GM12878 (cell line): ENCODE measurements around the gene RXYLT1. TPM values are rescaled to one million over a fixed set of nuclear protein-coding genes. Genes with fewer than 3 reads are reported as not detected.

ENCODE experiments used
- ATAC-seq: fragments of 200-7000 bp; cut with Tn5 transposase; 3 replicates; pipeline ENCODE4 v1.9.1; 2020; ENCODE audit warnings: mild to moderate bottlenecking, moderate library complexity
- BruUV-seq: library from RNA; stranded (reverse); fragments of 400-500 nt; replicated peaks from 2 replicates; lab custom pipeline; 2021; lab: Mats Ljungman, UMichigan
- CTCF ChIA-PET: fragments of 300-600 bp; sonication (Branson Sonifier 250); formaldehyde crosslinking; extraction: SDS; loops from one replicate; lab custom pipeline; 2021; ENCODE audit warnings: inconsistent platforms; lab: Yijun Ruan, JAX
- POLR2A ChIA-PET: fragments of 350-600 bp; formaldehyde crosslinking; extraction: SDS; loops from one replicate; lab custom pipeline; 2021; ENCODE audit warnings: inconsistent platforms; lab: Charles Lee
- RAD21 ChIA-PET: fragments of 300-600 bp; sonication (Branson Sonifier 250); formaldehyde crosslinking; loops from one replicate; lab custom pipeline; 2023; ENCODE audit warnings: antibody characterized with exemption; ENCODE audit not compliant: unreplicated experiment; lab: Charles Lee
- SMC1A ChIA-PET: fragments of 300-600 bp; sonication (Branson Sonifier 250); formaldehyde crosslinking; loops from one replicate; lab custom pipeline; 2023; ENCODE audit not compliant: unreplicated experiment, uncharacterized antibody; lab: Charles Lee
- DNase-seq: peaks from one replicate; pipeline ENCODE4 v3.0.0-alpha.2; 2011; ENCODE audit warnings: low read depth, low spot score
- FAIRE-seq: peaks from 3 replicates; lab custom pipeline; 2011; peaks lifted over from hg19 to GRCh38; lab: Jason Lieb, UNC
- H2AFZ ChIP-seq: 2 replicates; pipeline ENCODE4 v1.6.0; 2011; ENCODE audit warnings: low read depth, low read length, control low read depth; ENCODE audit not compliant: control insufficient read depth
- H3K27ac ChIP-seq: 2 replicates; pipeline ENCODE4 v1.5.1; 2011; ENCODE audit warnings: control low read depth; ENCODE audit not compliant: control insufficient read depth, insufficient read depth
- H3K27me3 ChIP-seq, 2 experiments: replicated peaks in 1 of 2; 2 replicates each; pipeline versions ENCODE4 v1.6.0 to v1.6.1; 2011; ENCODE audit warnings: low read length in 1 of 2; ENCODE audit not compliant: control insufficient read depth in 2 of 2, insufficient read depth in 2 of 2
- H3K36me3 ChIP-seq, 2 experiments: 2 replicates each; pipeline ENCODE4 v1.5.1; 2011; ENCODE audit warnings: low read length in 1 of 2; ENCODE audit not compliant: control insufficient read depth in 2 of 2, insufficient read depth in 2 of 2
- H3K4me1 ChIP-seq: 2 replicates; pipeline ENCODE4 v1.6.1; 2011; ENCODE audit warnings: mild to moderate bottlenecking, low read length, moderate library complexity, mixed read lengths; ENCODE audit not compliant: control insufficient read depth, insufficient read depth
- H3K4me2 ChIP-seq: 2 replicates; pipeline ENCODE4 v1.6.0; 2011; ENCODE audit warnings: control low read depth; ENCODE audit not compliant: control insufficient read depth, insufficient read depth
- H3K4me3 ChIP-seq: fragments of 200-600 bp; sonication (generic); 2 replicates; pipeline ENCODE4 v1.5.1; 2016
- H3K79me2 ChIP-seq: 2 replicates; pipeline ENCODE4 v1.6.0; 2011; ENCODE audit warnings: low read length; ENCODE audit not compliant: control insufficient read depth, insufficient read depth
- H3K9ac ChIP-seq: 2 replicates; pipeline ENCODE4 v1.8.0; 2011; ENCODE audit warnings: low read length, control low read depth, mixed read lengths; ENCODE audit not compliant: control insufficient read depth, insufficient read depth
- H3K9me3 ChIP-seq: replicated peaks from 3 replicates; pipeline ENCODE4 v1.5.1; 2011; ENCODE audit warnings: mild to moderate bottlenecking, low read length; ENCODE audit not compliant: control insufficient read depth, insufficient read depth
- H4K20me1 ChIP-seq: 2 replicates; pipeline ENCODE4 v1.6.0; 2011; ENCODE audit not compliant: control insufficient read depth, insufficient read depth
- BMI1 ChIP-seq: fragments of 450-650 bp; IDR thresholded peaks from 2 replicates; pipeline ENCODE4 v1.6.1; 2016; ENCODE audit warnings: mild to moderate bottlenecking, moderate library complexity, borderline replicate concordance
- HCFC1 ChIP-seq: fragments of 150-350 bp; IDR thresholded peaks from 2 replicates; pipeline ENCODE4 v1.6.1; 2014; ENCODE audit warnings: low read length
- HSF1 ChIP-seq: fragments of 150-350 bp; IDR thresholded peaks from 2 replicates; pipeline ENCODE4 v1.6.1; 2014; ENCODE audit warnings: mild to moderate bottlenecking, low read depth, low read length
- NBN ChIP-seq: fragments of 450-650 bp; IDR thresholded peaks from 2 replicates; pipeline ENCODE4 v1.6.1; 2016
- PAX5 ChIP-seq: IDR thresholded peaks from 2 replicates; pipeline ENCODE4 v1.6.1; 2011; ENCODE audit warnings: low read depth, low read length, borderline replicate concordance
- RBBP5 ChIP-seq: fragments of 200-600 bp; sonication (generic); conservative IDR thresholded peaks from 2 replicates; pipeline ENCODE4 v1.6.1; 2016
- SREBF2 ChIP-seq: IDR thresholded peaks from 2 replicates; pipeline ENCODE4 v1.6.1; 2012; ENCODE audit warnings: mild to moderate bottlenecking, low read length
- TCF7 ChIP-seq: IDR thresholded peaks from 2 replicates; pipeline ENCODE4 v1.6.1; 2014; ENCODE audit warnings: antibody characterized with exemption, borderline replicate concordance
- ZNF592 ChIP-seq: fragments of 450-650 bp; IDR thresholded peaks from 2 replicates; pipeline ENCODE4 v1.6.1; 2017; ENCODE audit warnings: mild to moderate bottlenecking, moderate library complexity
- WGBS: methylation state at CpG from one replicate; pipeline ENCODE4 v1.1.6; 2016; ENCODE audit warnings: low lambda C conversion rate; ENCODE audit not compliant: insufficient replicate concordance, insufficient coverage; ENCODE audit errors: missing lambda C conversion rate; 5-methylcytosine and 5-hydroxymethylcytosine counted together
- in situ Hi-C: fragments of 300-500 bp; cut with MboI; formaldehyde crosslinking; loops from 9 replicates; pipeline ENCODE4 v1.14.3; 2018; ENCODE audit warnings: mixed read lengths
- intact Hi-C: fragments of 100-400 bp; cut with micrococcal nuclease; formaldehyde crosslinking; loops from one replicate; pipeline ENCODE4 v1.14.2; 2022; ENCODE audit not compliant: unreplicated experiment
- polyA plus RNA-seq, 11 experiments: library from polyadenylated mRNA; depleted of rRNA in 4 of 11; unstranded in 6 of 11; stranded (reverse) in 5 of 11; fragments of >200 nt; fragmentation: Nextera tagmentation in 4 of 11; fragmentation: Illumina TruSeq in 1 of 11; extraction: Ambion mirVana in 4 of 11; extraction: Trizol in 1 of 11; gene quantifications; 1 replicate in 1 of 11; 2 replicates in 10 of 11; pipeline versions ENCODE4 v1.2.1 to v1.2.3, GENCODE V29; 2011 to 2016; ENCODE audit warnings: inconsistent platforms in 2 of 11, missing spikeins in 2 of 11, low read depth in 1 of 11
- total RNA-seq, 4 experiments: library from RNA; depleted of rRNA in 3 of 4; stranded (reverse); fragments of >200 nt in 3 of 4; fragmentation: Illumina TruSeq in 1 of 4; extraction: Trizol in 1 of 4; gene quantifications; 2 replicates each; pipeline versions ENCODE4 v1.2.1 to v1.2.3, GENCODE V29; 2013 to 2021
- TF ChIP-seq, protein P1 (sequence below): fragments of 450-650 bp; IDR thresholded peaks from 2 replicates; pipeline ENCODE4 v1.6.1; 2017; ENCODE audit warnings: mild to moderate bottlenecking, moderate library complexity

Gene RXYLT1
- total and polyA plus RNA-seq, 10 of the 15 experiments (the other 5 are each of a cell fraction or from before 2014, with no cell fraction given), result 10.4 to 33.8 (median 21.5) TPM

DNA sequence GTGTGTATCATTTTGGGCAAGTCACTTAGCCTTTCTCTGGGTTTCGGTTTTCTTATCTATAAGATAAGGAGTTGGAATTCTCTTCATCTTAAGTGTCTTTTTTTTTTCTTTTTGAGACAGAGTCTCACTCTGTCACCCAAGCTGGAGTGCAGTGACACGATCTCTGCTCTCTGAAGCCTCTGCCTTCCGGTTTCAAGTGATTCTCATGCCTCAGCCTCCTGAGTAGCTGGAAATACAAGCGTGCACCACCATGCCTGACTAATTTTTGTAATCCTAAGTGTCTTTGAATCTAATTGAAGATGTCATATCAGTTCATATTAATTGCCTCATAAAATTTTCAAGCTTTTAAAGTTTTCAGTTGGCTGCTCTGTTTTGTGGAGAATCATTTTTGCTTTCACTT, 68.7 kb downstream of the RXYLT1 start:
- in situ Hi-C loops (loop anchor here (25.0 kb wide), 1 partner anchor 539 kb away; the partner anchor contains the start of gene C12orf56), intact Hi-C loops (loop anchor here (10.0 kb wide), 2 partner anchors 166 to 246 kb away; no protein-coding TSS in a partner anchor)
- H3K4me2 ChIP-seq, result no peak overlapping the region
- H2AFZ ChIP-seq, result no peak overlapping the region
- no peak for FAIRE-seq
- H3K27me3 ChIP-seq, result peaks cover 2 to 6% of the 10 kb centered on the region in 2 experiments; a peak in 3 of 4 replicates
- H3K27ac ChIP-seq, result no peak overlapping the region
- no peaks in the 10 kb centered on the region for H3K79me2 ChIP-seq
- no peak overlapping the region for H3K4me3 ChIP-seq
- 29% methylated on average over 4 of the region's 4 CpGs for WGBS
- no peak for DNase-seq
- no peaks in the 10 kb centered on the region for H3K36me3 ChIP-seq
- POLR2A ChIA-PET, result no interaction called here
- RAD21 ChIA-PET, result no interaction called here
- H3K9ac ChIP-seq, result no peak overlapping the region
- CTCF ChIA-PET, result no interaction called here
- H4K20me1 ChIP-seq, result no peaks in the 10 kb centered on the region
- TF ChIP-seq HCFC1 (no peak), PAX5 (no peak), HSF1 (no peak), SREBF2 (no peak), ZNF592 (no peak), TCF7 (no peak), NBN (no peak), BMI1 (no peak), RBBP5 (no peak)
- TF ChIP-seq, protein P1, sequence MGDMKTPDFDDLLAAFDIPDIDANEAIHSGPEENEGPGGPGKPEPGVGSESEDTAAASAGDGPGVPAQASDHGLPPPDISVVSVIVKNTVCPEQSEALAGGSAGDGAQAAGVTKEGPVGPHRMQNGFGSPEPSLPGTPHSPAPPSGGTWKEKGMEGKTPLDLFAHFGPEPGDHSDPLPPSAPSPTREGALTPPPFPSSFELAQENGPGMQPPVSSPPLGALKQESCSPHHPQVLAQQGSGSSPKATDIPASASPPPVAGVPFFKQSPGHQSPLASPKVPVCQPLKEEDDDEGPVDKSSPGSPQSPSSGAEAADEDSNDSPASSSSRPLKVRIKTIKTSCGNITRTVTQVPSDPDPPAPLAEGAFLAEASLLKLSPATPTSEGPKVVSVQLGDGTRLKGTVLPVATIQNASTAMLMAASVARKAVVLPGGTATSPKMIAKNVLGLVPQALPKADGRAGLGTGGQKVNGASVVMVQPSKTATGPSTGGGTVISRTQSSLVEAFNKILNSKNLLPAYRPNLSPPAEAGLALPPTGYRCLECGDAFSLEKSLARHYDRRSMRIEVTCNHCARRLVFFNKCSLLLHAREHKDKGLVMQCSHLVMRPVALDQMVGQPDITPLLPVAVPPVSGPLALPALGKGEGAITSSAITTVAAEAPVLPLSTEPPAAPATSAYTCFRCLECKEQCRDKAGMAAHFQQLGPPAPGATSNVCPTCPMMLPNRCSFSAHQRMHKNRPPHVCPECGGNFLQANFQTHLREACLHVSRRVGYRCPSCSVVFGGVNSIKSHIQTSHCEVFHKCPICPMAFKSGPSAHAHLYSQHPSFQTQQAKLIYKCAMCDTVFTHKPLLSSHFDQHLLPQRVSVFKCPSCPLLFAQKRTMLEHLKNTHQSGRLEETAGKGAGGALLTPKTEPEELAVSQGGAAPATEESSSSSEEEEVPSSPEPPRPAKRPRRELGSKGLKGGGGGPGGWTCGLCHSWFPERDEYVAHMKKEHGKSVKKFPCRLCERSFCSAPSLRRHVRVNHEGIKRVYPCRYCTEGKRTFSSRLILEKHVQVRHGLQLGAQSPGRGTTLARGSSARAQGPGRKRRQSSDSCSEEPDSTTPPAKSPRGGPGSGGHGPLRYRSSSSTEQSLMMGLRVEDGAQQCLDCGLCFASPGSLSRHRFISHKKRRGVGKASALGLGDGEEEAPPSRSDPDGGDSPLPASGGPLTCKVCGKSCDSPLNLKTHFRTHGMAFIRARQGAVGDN, result no peak
- H3K4me1 ChIP-seq, result peaks cover 1% of the 10 kb centered on the region; the same call in 1 of the 2 replicates
- ATAC-seq, result no peak
- no TSS peak for BruUV-seq
- no peaks in the 10 kb centered on the region for H3K9me3 ChIP-seq
- SMC1A ChIA-PET, result no interaction called here
